PC-3 (cell line): ENCODE data around the gene WDR76. TPM values are rescaled to one million over a fixed set of nuclear protein-coding genes. Genes with fewer than 3 reads are reported as not detected.

Experiments
- ATAC-seq: fragments of 200-7000 bp; cut with Tn5 transposase; 2 replicates; pipeline ENCODE4 v1.9.1; 2020; ENCODE audit warnings: mild to moderate bottlenecking, moderate library complexity
- BruUV-seq: library from RNA; stranded (reverse); fragments of 400-500 nt; replicated peaks from 2 replicates; lab custom pipeline; 2021; lab: Mats Ljungman, UMichigan
- CTCF ChIA-PET: fragments of 300-600 bp; sonication (Branson Sonifier 250); formaldehyde crosslinking; loops from one replicate; lab custom pipeline; 2022; ENCODE audit warnings: antibody characterized with exemption; lab: Charles Lee
- POLR2A ChIA-PET: fragments of 300-600 bp; sonication (Branson Sonifier 250); formaldehyde crosslinking; loops from one replicate; lab custom pipeline; 2022; ENCODE audit warnings: antibody characterized with exemption; ENCODE audit not compliant: unreplicated experiment; lab: Charles Lee
- DNase-seq: peaks from one replicate; pipeline ENCODE4 v3.0.0-alpha.2; 2015
- H2AFZ ChIP-seq: fragments of 300-600 bp; sonication (generic); 2 replicates; pipeline ENCODE4 v1.6.0; 2016; ENCODE audit warnings: antibody characterized with exemption, low read length
- H3F3A ChIP-seq: fragments of 300-600 bp; sonication (generic); one replicate; pipeline ENCODE4 v1.6.0; 2017; ENCODE audit warnings: antibody characterized with exemption, low read length, control low read depth, mild to moderate bottlenecking; ENCODE audit not compliant: unreplicated experiment
- H3K27ac ChIP-seq: fragments of 300-600 bp; sonication (generic); 2 replicates; pipeline ENCODE4 v1.5.1; 2016; ENCODE audit warnings: mild to moderate bottlenecking, low read length
- H3K27me3 ChIP-seq: fragments of 300-600 bp; sonication (generic); 2 replicates; pipeline ENCODE4 v1.6.1; 2016; ENCODE audit warnings: low read length, mixed read lengths
- H3K36me3 ChIP-seq: fragments of 300-600 bp; sonication (generic); 2 replicates; pipeline ENCODE4 v1.6.1; 2016; ENCODE audit warnings: low read depth, mixed run types, low read length, mixed read lengths
- H3K4me1 ChIP-seq: fragments of 300-600 bp; sonication (generic); 2 replicates; pipeline ENCODE4 v1.5.1; 2016; ENCODE audit warnings: low read length; ENCODE audit not compliant: insufficient read depth
- H3K4me2 ChIP-seq: fragments of 300-600 bp; sonication (generic); 2 replicates; pipeline ENCODE4 v1.6.0; 2016; ENCODE audit warnings: low read length
- H3K4me3 ChIP-seq: fragments of 300-600 bp; sonication (generic); 2 replicates; pipeline ENCODE4 v1.5.1; 2016; ENCODE audit warnings: mild to moderate bottlenecking, low read length, mixed read lengths
- H3K79me2 ChIP-seq: fragments of 300-600 bp; sonication (generic); 2 replicates; pipeline ENCODE4 v1.6.1; 2017; ENCODE audit warnings: low read length, mixed read lengths
- H3K9ac ChIP-seq: fragments of 300-600 bp; sonication (generic); 2 replicates; pipeline ENCODE4 v1.6.0; 2016; ENCODE audit warnings: mild to moderate bottlenecking, low read length
- H3K9me2 ChIP-seq: fragments of 300-600 bp; sonication (generic); replicated peaks from 2 replicates; pipeline ENCODE4 v1.6.1; 2016; ENCODE audit warnings: mixed run types, low read length, mixed read lengths
- H3K9me3 ChIP-seq: fragments of 300-600 bp; sonication (generic); 2 replicates; pipeline ENCODE4 v1.6.1; 2016; ENCODE audit warnings: low read length, mixed read lengths
- H4K20me1 ChIP-seq: fragments of 300-600 bp; sonication (generic); 2 replicates; pipeline ENCODE4 v1.6.1; 2016; ENCODE audit warnings: low read length, mixed read lengths
- CTCF ChIP-seq: fragments of 300-600 bp; sonication (generic); conservative IDR thresholded peaks from 2 replicates; pipeline ENCODE4 v1.5.1; 2017; ENCODE audit warnings: antibody characterized with exemption, low read depth, mild to moderate bottlenecking, low read length
- EZH2 ChIP-seq: fragments of 300-600 bp; sonication (generic); IDR thresholded peaks from one replicate; pipeline ENCODE4 v1.6.1; 2017; ENCODE audit warnings: antibody characterized with exemption, mild to moderate bottlenecking, low read length; ENCODE audit not compliant: unreplicated experiment
- EZH2phosphoT487 ChIP-seq: fragments of 300-600 bp; sonication (generic); IDR thresholded peaks from 2 replicates; pipeline ENCODE4 v1.6.1; 2018; ENCODE audit warnings: mild to moderate bottlenecking, antibody characterized with exemption, low read length, borderline replicate concordance
- intact Hi-C: fragments of 100-400 bp; cut with micrococcal nuclease; formaldehyde crosslinking; loops from 2 replicates; pipeline ENCODE4 v1.9.0; 2023
- total RNA-seq: library from RNA; depleted of rRNA; stranded (reverse); fragments of >200 nt; gene quantifications from 2 replicates; pipeline ENCODE4 v1.2.3, GENCODE V29; 2014

The WDR76 gene
- total RNA-seq, 1 experiment from 2014 or later: 29.0 TPM

- Histone ChIP-seq H3F3A (peaks cover 5% of the 10 kb centered on the region), H2AFZ (no peak overlapping the region), H3K36me3 (peaks cover 30% of the 10 kb centered on the region), H3K4me3 (no peak overlapping the region), H3K4me2 (no peak overlapping the region), H4K20me1 (peaks cover 5% of the 10 kb centered on the region; the same call in 1 of the 2 replicates), H3K27me3 (no peaks in the 10 kb centered on the region), H3K9me2 (no peaks in the 10 kb centered on the region), H3K9me3 (no peaks in the 10 kb centered on the region), H3K4me1 (peaks cover 66% of the 10 kb centered on the region), H3K9ac (no peak overlapping the region), H3K27ac (no peak overlapping the region), H3K79me2 (peaks cover 43% of the 10 kb centered on the region)
- CTCF ChIA-PET: no interaction called here
- intact Hi-C loops: no loop called here
- TF ChIP-seq EZH2phosphoT487: no peak
- TF ChIP-seq CTCF: no peak
- no peak for TF ChIP-seq EZH2
- no TSS peak for BruUV-seq
- ATAC-seq (no peak), DNase-seq (no peak)
- POLR2A ChIA-PET: no interaction called here
Observed at GRCh38 chr15:43795997-43796396, 30.8 kb upstream of the WDR76 start.

- CTCF ChIA-PET: no interaction called here
- peaks cover 48% of the 10 kb centered on the region for H3K79me2 ChIP-seq
- no peak overlapping the region for H3K27ac ChIP-seq
- DNase-seq (no peak), ATAC-seq (no peak)
- peaks cover 31% of the 10 kb centered on the region for H3K36me3 ChIP-seq
- no peak overlapping the region for H2AFZ ChIP-seq
- no peak overlapping the region for H3K4me2 ChIP-seq
- no TSS peak for BruUV-seq
- peaks cover 5% of the 10 kb centered on the region; the same call in 1 of the 2 replicates for H4K20me1 ChIP-seq
- H3K4me3 ChIP-seq: no peak overlapping the region
- H3F3A ChIP-seq: peaks cover 5% of the 10 kb centered on the region
- intact Hi-C loops: no loop called here
- POLR2A ChIA-PET: no interaction called here
- TF ChIP-seq EZH2phosphoT487 (no peak), CTCF (no peak), EZH2 (no peak)
- no peaks in the 10 kb centered on the region for H3K9me2 ChIP-seq
- no peaks in the 10 kb centered on the region for H3K27me3 ChIP-seq
- H3K9me3 ChIP-seq: no peaks in the 10 kb centered on the region
- no peak overlapping the region for H3K9ac ChIP-seq
- H3K4me1 ChIP-seq: peaks cover 68% of the 10 kb centered on the region
Observed at GRCh38 chr15:43796566-43796965, 30.2 kb upstream of the WDR76 start.

- peak; percentile 2 for ATAC-seq
- H3F3A ChIP-seq: peaks cover 10% of the 10 kb centered on the region
- no peak for DNase-seq
- H3K4me3 ChIP-seq: no peak overlapping the region; the same call in 1 of the 2 replicates
- peak overlapping the region; percentile 78 for H3K27ac ChIP-seq
- CTCF ChIA-PET: no interaction called here
- H3K36me3 ChIP-seq: peaks cover 40% of the 10 kb centered on the region
- TF ChIP-seq EZH2phosphoT487 (no peak), CTCF (peak; percentile 27; the same call in 1 of the 2 replicates)
- peak overlapping the region; percentile 56 for H3K9ac ChIP-seq
- H3K9me3 ChIP-seq: no peaks in the 10 kb centered on the region
- POLR2A ChIA-PET: no interaction called here
- no peaks in the 10 kb centered on the region for H3K27me3 ChIP-seq
- peaks cover 58% of the 10 kb centered on the region for H3K4me1 ChIP-seq
- H4K20me1 ChIP-seq: no peaks in the 10 kb centered on the region
- H2AFZ ChIP-seq: no peak overlapping the region
- no peaks in the 10 kb centered on the region for H3K9me2 ChIP-seq
- H3K79me2 ChIP-seq: peaks cover 33% of the 10 kb centered on the region
- BruUV-seq: no TSS peak
- intact Hi-C loops: no loop called here
- peak overlapping the region; percentile 56 for H3K4me2 ChIP-seq
Observed at GRCh38 chr15:43799209-43799944, 27.4 kb upstream of the WDR76 start.
